ENCODE measurements around the gene TIMP1. TPM values are rescaled to one million over a fixed set of nuclear protein-coding genes. Genes with fewer than 3 reads are reported as not detected.
A peak's percentile ranks its signal among the peaks of the same experiment; 100 is the strongest.
"Not testable (repeated sequence)": the region's sequence is repeated elsewhere in the genome, so short reads cannot be mapped to it uniquely, and the experiment has no call there.

TIMP1 gene
- polyA plus RNA-seq, 4 donors: 68.5 to 119 (median 75.9) TPM

- no peak for DNase-seq (ENCODE audit: low read depth in 4 of 4, low spot score in 2 of 4)
Observed at GRCh38 chrX:47596256-47596655, 14.0 kb downstream of the TIMP1 start.

GRCh38 chrX:47597222-47597621, 15.0 kb downstream of the TIMP1 start:
- no peak for DNase-seq (ENCODE audit: low read depth in 4 of 4, low spot score in 2 of 4)

GRCh38 chrX:47603125-47603524, 20.9 kb downstream of the TIMP1 start:
- not testable (repeated sequence) for DNase-seq (ENCODE audit: low read depth in 4 of 4, low spot score in 2 of 4)

DNA sequence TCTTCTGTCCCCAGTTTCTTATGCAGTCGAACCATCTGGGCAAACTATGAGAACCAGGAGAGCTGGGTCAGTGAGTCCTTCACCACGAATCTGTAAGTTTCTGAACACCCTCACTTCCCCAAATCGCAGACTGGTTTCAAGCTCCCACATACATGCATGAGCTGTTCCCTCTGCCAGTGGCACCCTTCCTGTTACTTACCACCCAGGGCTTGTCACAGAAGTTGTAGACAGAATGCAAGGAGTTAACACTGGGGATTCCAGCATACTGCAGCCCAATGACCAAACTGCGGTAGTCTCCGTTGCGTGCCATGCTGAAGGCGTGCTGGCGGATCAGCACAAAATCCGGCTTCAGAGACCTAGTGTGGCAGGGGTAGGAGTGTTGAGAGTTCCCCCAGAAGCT, 22.8 kb downstream of the TIMP1 start:
- no peak for DNase-seq (ENCODE audit: low read depth in 4 of 4, low spot score in 2 of 4)

- no peak for DNase-seq (ENCODE audit: low read depth in 4 of 4, low spot score in 2 of 4)
Observed at GRCh38 chrX:47607091-47607490, 24.9 kb downstream of the TIMP1 start.

- DNase-seq (ENCODE audit: low read depth in 4 of 4, low spot score in 2 of 4): peak in 1 of 4 donors; percentile 4
Observed at GRCh38 chrX:47608130-47608810, 26.0 kb downstream of the TIMP1 start.

DNA sequence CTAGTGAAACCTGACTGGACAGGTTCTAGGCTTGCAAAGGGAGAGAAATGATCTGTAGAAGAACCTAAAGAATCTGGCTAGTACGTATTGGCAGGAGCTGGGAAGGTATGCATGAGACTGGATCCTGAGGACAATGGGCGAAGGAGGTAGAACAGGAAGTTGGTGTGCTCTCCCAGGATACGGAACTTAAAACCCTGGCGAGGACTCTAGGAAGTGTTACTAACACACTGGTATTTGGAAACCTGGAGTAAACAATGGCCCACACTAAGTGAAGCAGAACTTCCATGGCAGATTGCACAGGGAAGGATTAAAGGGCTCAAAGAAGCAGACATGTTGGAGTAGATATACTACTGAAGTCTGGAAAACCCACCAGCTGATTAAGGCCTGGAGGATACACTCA, 28.3 kb downstream of the TIMP1 start:
- no peak for DNase-seq (ENCODE audit: low read depth in 4 of 4, low spot score in 2 of 4)

DNA sequence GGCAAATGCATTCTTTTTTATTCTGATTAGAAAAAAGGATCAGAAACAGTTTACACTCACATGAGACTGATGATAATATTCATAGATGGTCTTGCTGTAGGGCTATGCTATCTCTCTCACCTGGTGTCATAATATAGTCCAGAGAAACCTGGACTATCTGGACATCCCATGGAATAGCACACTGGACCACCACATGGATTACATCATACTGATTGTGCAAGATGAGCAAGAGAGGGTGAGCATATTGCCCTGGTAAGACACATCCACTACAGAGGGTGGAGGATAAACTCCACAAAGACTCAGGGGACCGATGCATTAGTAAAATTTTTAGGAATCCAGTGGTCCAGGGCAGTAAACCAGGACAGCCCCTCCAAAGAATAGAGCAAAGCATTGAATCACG, 29.3 kb downstream of the TIMP1 start:
- no peak for DNase-seq (ENCODE audit: low read depth in 4 of 4, low spot score in 2 of 4)

DNA sequence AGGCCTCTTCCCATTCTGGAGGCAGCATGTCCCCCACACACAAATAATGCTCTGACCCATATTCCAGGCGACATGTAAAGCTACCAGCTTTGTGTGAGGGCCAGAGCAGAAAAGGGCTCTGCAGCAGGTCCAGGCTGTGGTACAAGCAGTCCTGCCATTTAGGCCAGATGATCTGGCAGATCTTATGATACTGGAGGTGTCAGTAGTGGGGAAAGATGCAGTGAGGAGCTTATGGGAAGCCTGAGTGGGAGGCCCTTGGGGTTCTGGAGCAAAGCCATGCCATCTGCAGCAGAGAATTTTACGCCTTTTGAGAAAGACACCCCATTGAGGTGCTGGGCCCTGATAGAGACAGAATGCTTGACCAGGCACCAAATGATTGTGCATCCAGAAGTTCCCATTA, 29.7 kb downstream of the TIMP1 start:
- no peak for DNase-seq (ENCODE audit: low read depth in 4 of 4, low spot score in 2 of 4)

DNA sequence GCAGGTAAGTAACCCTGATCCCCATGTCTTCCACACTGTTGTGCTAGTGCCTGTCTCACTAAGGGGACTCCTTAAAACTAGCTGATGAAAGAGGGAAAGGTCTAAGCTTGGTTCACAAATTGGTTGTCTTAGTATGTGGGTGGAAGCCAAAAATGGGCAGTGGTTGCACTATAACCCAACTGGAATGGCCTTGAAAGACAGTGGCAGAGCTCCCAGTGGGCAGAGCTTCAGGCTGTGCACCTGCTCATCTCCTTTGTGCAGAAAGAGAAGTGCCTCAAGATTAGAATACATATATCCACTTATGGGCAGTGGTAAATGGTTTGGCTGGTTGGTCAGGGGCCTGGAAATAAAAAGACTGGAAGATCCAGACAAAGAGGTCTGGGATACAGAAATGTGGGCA, 30.2 kb downstream of the TIMP1 start:
- no peak for DNase-seq (ENCODE audit: low read depth in 4 of 4, low spot score in 2 of 4)

- no peak for DNase-seq (ENCODE audit: low read depth in 4 of 4, low spot score in 2 of 4)
Observed at GRCh38 chrX:47613082-47613481, 30.8 kb downstream of the TIMP1 start.

GRCh38 chrX:47614618-47615017, 32.4 kb downstream of the TIMP1 start:
- DNase-seq (ENCODE audit: low read depth in 4 of 4, low spot score in 2 of 4): no peak

DNA sequence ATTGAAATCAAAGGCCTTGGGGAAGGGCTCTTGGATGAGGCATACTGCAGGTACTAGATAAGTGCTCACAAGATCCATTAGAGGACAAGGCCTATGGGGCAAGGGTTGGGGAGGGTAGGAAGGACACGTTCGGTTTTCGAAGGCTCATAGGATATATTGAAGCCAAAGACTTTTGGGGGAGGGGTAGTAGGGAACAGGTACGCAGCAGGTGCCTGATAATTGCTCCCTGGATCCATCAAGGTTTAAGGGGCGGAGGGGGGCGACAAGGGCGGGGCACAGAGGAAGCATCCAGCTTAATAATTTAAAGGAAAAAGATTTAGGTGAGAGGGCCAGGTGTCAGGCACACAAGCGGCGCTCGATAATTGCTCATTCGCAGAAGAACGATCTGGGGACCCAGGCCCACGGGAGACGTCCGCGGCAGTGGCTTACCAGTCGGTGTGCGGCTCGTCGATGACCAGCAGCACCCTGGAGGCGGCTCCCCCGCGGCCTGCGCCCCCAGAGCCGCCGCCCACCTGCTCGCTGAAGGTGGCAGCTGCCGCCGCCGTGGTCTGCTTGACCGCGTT, 36.8 kb downstream of the TIMP1 start:
- DNase-seq (ENCODE audit: low read depth in 4 of 4, low spot score in 2 of 4): no peak

GRCh38 chrX:47619486-47620302, 37.5 kb downstream of the TIMP1 start, which contains the start of gene SYN1:
Gene SYN1, minus strand, starts transcription at chrX:47619857. Its CDS starts 129 bp downstream, at chrX:47619728.
- DNase-seq (ENCODE audit: low read depth in 4 of 4, low spot score in 2 of 4): peak in 2 of 4 donors; percentile 60 to 66

GRCh38 chrX:47620303-47620685, 38.1 kb downstream of the TIMP1 start:
- no peak for DNase-seq (ENCODE audit: low read depth in 4 of 4, low spot score in 2 of 4)

GRCh38 chrX:47621851-47622250, 39.6 kb downstream of the TIMP1 start:
- DNase-seq (ENCODE audit: low read depth in 4 of 4, low spot score in 2 of 4): no peak

GRCh38 chrX:47623540-47624027, 41.3 kb downstream of the TIMP1 start:
- peak in 3 of 4 donors; percentile 13 to 53 (median 46) for DNase-seq (ENCODE audit: low read depth in 4 of 4, low spot score in 2 of 4)

GRCh38 chrX:47625365-47625764, 43.1 kb downstream of the TIMP1 start:
- no peak for DNase-seq (ENCODE audit: low read depth in 4 of 4, low spot score in 2 of 4)

DNA sequence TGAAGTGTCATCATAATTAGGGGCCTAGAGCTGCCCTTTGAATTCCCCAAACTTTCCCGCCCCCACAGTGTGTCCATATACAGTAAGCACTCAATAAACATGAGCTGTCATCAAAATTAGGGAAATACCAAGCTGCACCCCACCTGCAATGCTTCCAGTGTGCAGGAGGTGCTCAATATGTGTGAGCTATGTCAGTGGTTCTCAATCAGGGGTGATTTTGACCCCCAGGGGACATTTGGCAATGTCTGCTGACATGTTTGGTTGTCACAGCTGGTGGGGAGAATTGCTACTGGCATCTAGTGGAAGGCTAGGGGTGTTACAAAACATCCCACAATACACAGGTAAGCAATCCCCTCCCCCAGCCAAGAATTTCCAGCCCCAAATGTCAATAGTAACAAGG, 46.7 kb downstream of the TIMP1 start:
- no peak for DNase-seq (ENCODE audit: low read depth in 4 of 4, low spot score in 2 of 4)

- DNase-seq (ENCODE audit: low read depth in 4 of 4, low spot score in 2 of 4): no peak
Observed at GRCh38 chrX:47629419-47630200, 47.4 kb downstream of the TIMP1 start, which contains the start of gene CFP. Gene CFP, minus strand, starts transcription at chrX:47629930. Its CDS starts 86 bp downstream, at chrX:47629844.

DNA sequence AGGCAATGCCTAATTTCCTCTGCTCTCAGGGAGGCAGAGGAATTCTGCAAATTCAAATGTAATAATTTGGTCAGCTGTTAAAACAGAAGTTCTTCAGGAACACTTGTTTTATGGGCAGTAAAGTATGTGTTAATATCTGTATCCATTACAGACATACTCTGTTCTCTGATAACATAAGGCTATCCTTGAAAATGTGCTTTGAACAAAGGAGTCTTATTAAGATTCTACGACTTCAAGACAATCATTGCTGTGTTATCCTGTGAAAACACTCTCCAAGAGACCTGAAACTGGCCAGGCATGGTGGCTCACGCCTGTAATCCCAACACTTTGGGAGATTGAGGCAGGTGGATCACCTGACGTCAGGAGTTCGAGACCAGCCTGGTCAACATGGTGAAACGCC, 49.4 kb downstream of the TIMP1 start:
- DNase-seq (ENCODE audit: low read depth in 4 of 4, low spot score in 2 of 4): no peak

Data from left renal cortex interstitium (tissue), 4 donors.